LNCaP clone FGC (cell line): ENCODE measurements around the gene DGKB.

ENCODE experiments used
- DNase-seq: peaks from one replicate; pipeline ENCODE4 v3.0.0-alpha.2; 2011; ENCODE audit warnings: low read depth
- H3K4me3 ChIP-seq: 2 replicates; pipeline ENCODE4 v1.5.1; 2011; ENCODE audit warnings: mild to moderate bottlenecking, low read depth, low read length, control low read depth
- TF ChIP-seq, protein P1 (sequence below): IDR thresholded peaks from 2 replicates; pipeline ENCODE4 v1.5.1; 2012; ENCODE audit warnings: mild to moderate bottlenecking; ENCODE audit not compliant: control insufficient read depth, insufficient read depth; ENCODE audit errors: extremely low read depth

Gene DGKB

DNA sequence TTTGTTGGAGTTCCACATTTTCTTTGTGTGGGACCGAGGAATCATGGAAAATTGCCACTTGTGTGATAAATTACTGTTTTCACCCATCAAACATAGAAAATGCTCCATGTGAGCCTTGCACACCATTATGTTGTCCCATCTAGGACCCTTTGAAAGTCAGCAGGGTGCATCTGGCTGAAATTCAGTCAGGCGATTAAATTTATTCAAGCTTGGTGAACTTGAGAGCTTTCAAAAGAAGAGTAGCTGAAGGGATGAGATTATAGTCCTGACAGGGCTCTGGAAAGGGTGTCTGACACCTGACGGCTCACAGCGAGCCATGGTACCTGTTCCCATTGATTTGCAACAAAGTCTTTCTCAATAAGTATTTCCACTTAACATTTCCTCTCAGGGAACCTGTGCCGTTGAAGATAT is 513.4 kb downstream of the DGKB start:
- H3K4me3 ChIP-seq = no peak overlapping the region
- DNase-seq = no peak
- TF ChIP-seq, protein P1, sequence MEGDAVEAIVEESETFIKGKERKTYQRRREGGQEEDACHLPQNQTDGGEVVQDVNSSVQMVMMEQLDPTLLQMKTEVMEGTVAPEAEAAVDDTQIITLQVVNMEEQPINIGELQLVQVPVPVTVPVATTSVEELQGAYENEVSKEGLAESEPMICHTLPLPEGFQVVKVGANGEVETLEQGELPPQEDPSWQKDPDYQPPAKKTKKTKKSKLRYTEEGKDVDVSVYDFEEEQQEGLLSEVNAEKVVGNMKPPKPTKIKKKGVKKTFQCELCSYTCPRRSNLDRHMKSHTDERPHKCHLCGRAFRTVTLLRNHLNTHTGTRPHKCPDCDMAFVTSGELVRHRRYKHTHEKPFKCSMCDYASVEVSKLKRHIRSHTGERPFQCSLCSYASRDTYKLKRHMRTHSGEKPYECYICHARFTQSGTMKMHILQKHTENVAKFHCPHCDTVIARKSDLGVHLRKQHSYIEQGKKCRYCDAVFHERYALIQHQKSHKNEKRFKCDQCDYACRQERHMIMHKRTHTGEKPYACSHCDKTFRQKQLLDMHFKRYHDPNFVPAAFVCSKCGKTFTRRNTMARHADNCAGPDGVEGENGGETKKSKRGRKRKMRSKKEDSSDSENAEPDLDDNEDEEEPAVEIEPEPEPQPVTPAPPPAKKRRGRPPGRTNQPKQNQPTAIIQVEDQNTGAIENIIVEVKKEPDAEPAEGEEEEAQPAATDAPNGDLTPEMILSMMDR = no peak

DNA sequence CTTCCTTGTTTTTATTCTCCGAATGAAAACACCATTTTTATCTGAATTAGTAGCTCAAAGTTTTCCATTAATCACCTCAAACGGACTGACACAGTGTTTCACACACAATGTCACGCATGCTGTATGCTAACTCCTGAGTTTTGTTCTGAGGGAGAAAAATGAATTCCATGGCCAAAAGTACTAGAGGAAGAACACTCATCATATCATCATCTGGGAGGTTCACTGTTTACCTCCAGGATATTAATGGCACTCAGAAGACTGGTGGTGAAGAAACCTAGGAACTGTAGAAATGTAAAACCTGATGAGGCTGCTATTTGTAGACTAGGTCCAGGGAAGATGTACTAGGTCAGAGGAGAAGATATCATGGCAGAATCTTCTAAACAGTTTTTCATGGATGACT is 517.5 kb downstream of the DGKB start:
- TF ChIP-seq, protein P1 = no peak
- no peak overlapping the region for H3K4me3 ChIP-seq
- no peak for DNase-seq

DNA sequence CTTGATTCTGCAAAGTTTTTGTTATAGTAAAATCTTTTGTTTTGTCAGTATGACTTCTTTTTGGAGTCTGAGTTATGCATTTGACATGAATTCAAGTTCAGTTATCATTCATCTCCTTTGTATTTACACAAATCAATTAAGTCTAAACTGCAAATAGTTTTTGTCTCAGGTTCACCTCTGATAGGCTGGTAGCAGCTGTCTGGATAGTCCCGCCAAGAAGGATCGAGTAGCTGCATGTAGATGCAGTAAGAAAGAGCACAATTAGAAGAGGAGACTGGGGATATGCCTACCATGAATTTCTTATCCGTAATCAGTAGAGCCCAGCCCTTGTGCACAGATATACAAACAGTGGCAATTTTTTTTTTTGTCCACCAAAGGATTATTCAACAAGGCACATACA is 520.6 kb downstream of the DGKB start:
- TF ChIP-seq, protein P1 = no peak
- DNase-seq = no peak
- no peak overlapping the region for H3K4me3 ChIP-seq

DNA sequence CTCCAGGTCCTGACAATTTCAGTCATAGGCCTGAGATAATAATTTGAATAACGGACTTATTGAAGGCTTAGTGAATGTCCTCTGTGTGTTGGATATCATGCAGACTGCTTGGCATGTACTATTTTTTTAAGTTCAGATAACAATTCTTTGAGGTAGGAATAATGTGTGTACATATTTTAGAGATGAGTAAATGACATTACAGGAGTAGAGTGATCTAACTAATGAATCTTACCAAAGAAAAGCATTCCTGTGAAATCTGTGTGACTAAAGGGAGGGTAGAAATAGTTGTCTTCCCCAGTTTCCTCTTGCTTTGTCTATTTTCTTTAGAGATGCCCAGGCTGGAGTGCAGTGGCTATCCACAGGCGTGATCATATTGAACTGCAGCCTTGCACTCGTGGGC is 521.2 kb downstream of the DGKB start:
- DNase-seq = no peak
- no peak overlapping the region for H3K4me3 ChIP-seq
- TF ChIP-seq, protein P1 = no peak

DNA sequence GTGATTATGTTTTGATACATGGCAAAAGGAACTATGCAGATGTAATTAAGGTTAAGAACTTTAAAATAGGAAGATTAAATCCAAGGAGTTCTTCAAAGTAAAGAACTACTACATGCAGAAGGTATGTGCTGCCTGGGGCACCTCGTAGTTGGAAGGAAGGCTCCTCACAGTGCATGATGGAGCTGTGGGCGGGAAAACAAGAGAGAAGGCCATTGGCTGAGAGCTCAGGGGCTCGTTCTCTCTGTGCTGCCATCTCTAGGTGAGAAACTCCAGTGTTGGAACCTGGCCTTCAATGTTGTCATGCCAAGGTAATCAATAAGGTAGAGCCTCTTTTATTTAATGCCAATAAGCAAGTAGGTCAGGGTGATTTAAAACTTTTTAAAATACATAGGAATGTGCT is 521.7 kb downstream of the DGKB start:
- H3K4me3 ChIP-seq = no peak overlapping the region
- no peak for DNase-seq
- TF ChIP-seq, protein P1 = no peak

DNA sequence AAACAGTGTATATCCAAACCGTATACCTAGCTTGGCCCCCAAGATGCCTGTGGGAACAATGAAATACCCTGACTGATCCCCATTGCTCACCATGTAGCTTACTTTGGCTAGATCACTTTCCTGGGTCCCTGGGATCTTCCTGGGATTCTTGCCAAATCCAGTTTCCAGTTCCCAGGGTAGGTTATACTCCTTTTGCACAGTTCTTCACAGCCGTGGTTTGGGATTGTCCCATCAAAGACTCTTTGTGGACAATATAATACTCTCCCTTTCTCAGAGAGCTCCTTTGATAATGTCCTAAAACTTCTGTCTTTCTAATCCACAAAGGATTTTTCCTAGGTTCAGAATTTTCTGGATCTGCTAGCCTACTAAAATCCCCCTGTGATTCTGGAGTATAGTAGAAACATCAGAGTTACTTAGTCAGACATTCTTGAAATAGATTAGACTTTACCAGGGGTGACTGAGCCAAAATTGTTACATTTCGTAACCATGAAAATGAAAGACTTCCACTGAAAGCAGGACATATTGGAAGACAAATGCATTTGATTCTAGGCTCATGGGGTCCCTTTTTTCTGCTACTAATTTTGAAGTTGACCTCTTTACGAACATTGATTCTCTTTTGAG is 524.8 kb downstream of the DGKB start:
- DNase-seq = no peak
- no peak overlapping the region for H3K4me3 ChIP-seq
- TF ChIP-seq, protein P1 = no peak

DNA sequence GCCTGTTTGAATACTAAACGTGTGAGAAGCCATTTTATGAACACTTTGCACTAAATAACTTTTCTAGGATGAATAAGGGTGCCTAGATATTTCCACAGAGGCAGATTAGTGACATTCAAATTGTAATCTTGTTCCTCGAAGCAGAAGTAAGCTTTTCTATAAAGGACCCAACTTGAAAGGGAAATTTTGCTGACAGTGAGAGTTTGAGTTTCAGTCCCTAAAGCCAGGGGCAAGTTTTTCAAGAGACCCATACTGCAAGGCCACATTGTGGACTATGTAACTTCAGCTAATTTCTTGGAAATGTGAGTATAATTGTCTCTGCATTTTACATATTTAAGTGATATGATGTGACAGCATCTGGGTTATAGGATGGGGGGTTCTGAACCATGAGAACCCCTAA is 525.8 kb downstream of the DGKB start:
- no peak overlapping the region for H3K4me3 ChIP-seq
- TF ChIP-seq, protein P1 = no peak
- DNase-seq = no peak
